ENCODE measurements around the gene PSTPIP2. TPM values are rescaled to one million over a fixed set of nuclear protein-coding genes. Genes with fewer than 3 reads are reported as not detected.

PSTPIP2 gene
- total RNA-seq, 1 experiment from 2014 or later, result 0.36 TPM

DNA sequence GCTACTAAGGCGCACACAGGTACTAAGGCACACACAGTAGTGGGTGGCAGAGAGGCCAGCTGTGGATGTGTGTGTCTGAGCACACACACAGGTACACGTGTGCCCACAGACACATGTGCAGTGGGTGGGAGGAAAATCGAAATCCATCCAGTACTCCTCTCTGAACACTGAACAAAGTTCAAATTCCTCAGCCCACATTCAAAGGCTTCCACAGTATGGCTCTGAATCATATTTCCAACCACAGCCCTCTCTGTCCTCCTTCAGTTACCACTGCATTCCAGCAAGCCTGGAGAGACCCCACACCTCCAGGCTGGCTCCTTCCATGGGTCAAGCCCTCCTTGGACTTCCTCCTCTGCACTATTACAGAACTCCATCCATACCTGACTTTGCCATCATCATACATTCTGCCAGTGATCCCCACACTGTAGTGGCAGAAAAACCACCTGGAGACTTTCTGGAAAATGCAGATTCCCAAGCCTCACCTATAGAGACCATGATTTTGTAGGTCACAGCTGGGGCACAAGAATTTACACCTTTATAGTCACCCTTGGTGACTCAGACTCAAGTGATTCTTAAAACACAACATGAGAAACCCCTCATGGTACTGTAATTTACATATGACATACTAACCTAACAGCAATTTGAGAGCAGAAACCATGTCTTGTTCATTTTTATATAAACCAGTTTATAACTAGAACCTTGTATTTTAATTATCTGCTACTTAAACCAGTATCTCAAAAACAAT, 136.3 kb downstream of the PSTPIP2 start:
- peak; percentile 20 for DNase-seq (ENCODE audit: low read depth)

Other genes starting within 250 kb of the PSTPIP2 start
- gene SIGLEC15, start 246.6 kb downstream of the PSTPIP2 start, total RNA-seq (2014; rRNA removed; shearing (Covaris generic)), result 49.3 and 65.7 TPM in 2 replicates
- gene EPG5, start 104.9 kb downstream of the PSTPIP2 start, total RNA-seq (2014; rRNA removed; shearing (Covaris generic)), result 10.1 and 11.5 TPM in 2 replicates
- 597 and 611 TPM in 2 replicates for gene ATP5F1A, start 26.0 kb upstream of the PSTPIP2 start, total RNA-seq (2014; rRNA removed; shearing (Covaris generic))
- gene HAUS1, start 32.1 kb upstream of the PSTPIP2 start, total RNA-seq (2014; rRNA removed; shearing (Covaris generic)), result 137 and 150 TPM in 2 replicates

Measured in RPMI7951 (cell line).